Kidney epithelial cell (primary cell): ENCODE data around the gene OSBP2. TPM values are rescaled to one million over a fixed set of nuclear protein-coding genes. Genes with fewer than 3 reads are reported as not detected.

Experiments used
- DNase-seq: peaks from one replicate; pipeline ENCODE4 v3.0.0-alpha.2; 2010; ENCODE audit warnings: low read depth
- H3K27me3 ChIP-seq: 2 replicates; pipeline ENCODE4 v1.6.0; 2011; ENCODE audit warnings: low read length; ENCODE audit not compliant: control insufficient read depth, insufficient read depth
- H3K36me3 ChIP-seq: 2 replicates; pipeline ENCODE4 v1.5.1; 2011; ENCODE audit warnings: low read length; ENCODE audit not compliant: control insufficient read depth, insufficient read depth
- H3K4me3 ChIP-seq: 2 replicates; pipeline ENCODE4 v1.5.1; 2011; ENCODE audit warnings: low read depth, mild to moderate bottlenecking, control low read depth, low read length
- total RNA-seq: library from RNA; depleted of rRNA; stranded (reverse); fragments of >200 nt; gene quantifications from 2 replicates; pipeline ENCODE4 v1.2.3, GENCODE V29; 2015
- TF ChIP-seq, protein P1 (sequence below): IDR thresholded peaks from 2 replicates; pipeline ENCODE4 v1.5.1; 2011; ENCODE audit warnings: mild to moderate bottlenecking, moderate library complexity, low read length, control low read depth, inconsistent platforms; ENCODE audit not compliant: insufficient read depth, poor library complexity, severe bottlenecking

Gene OSBP2
- total RNA-seq, 1 donor from 2014 or later, result 5.0 TPM

- Histone ChIP-seq H3K36me3 (no peaks in the 10 kb centered on the region), H3K27me3 (no peaks in the 10 kb centered on the region), H3K4me3 (no peak overlapping the region)
- TF ChIP-seq, protein P1, sequence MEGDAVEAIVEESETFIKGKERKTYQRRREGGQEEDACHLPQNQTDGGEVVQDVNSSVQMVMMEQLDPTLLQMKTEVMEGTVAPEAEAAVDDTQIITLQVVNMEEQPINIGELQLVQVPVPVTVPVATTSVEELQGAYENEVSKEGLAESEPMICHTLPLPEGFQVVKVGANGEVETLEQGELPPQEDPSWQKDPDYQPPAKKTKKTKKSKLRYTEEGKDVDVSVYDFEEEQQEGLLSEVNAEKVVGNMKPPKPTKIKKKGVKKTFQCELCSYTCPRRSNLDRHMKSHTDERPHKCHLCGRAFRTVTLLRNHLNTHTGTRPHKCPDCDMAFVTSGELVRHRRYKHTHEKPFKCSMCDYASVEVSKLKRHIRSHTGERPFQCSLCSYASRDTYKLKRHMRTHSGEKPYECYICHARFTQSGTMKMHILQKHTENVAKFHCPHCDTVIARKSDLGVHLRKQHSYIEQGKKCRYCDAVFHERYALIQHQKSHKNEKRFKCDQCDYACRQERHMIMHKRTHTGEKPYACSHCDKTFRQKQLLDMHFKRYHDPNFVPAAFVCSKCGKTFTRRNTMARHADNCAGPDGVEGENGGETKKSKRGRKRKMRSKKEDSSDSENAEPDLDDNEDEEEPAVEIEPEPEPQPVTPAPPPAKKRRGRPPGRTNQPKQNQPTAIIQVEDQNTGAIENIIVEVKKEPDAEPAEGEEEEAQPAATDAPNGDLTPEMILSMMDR, result no peak
- DNase-seq, result no peak
These were observed 208.1 kb downstream of the OSBP2 start for GRCh38 chr22:30902496-30903357.

DNA sequence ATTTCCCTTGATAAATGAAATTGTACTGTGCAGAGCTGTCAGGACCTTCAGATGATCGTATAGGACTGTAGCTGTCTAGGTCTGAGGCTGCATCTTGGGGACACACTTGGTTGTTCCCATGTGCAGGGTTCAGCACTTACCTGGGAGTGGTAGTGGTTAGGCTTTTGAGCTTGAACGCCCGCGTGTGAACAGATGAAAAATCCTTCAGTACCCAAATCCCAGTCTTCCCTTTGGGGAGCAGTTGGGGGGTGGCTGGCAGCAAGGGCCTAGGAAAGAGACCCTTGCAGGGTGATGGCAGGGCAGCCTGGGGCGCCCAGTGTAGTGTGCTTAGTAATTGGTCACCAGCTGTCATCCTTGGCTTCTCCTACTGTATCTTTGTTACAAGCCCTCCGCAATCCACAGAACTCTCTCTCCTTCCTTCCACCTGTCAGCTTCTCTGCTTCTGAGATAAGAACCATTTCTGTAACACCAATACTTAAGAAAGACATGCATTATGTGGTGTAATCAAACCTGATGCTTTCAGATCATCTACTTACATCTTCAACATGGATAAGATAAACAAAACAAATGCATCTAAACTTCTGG is 209.3 kb downstream of the OSBP2 start:
- DNase-seq, result no peak
- H3K36me3 ChIP-seq, result no peaks in the 10 kb centered on the region
- no peak overlapping the region for H3K4me3 ChIP-seq
- TF ChIP-seq, protein P1, result no peak
- no peaks in the 10 kb centered on the region for H3K27me3 ChIP-seq

DNA sequence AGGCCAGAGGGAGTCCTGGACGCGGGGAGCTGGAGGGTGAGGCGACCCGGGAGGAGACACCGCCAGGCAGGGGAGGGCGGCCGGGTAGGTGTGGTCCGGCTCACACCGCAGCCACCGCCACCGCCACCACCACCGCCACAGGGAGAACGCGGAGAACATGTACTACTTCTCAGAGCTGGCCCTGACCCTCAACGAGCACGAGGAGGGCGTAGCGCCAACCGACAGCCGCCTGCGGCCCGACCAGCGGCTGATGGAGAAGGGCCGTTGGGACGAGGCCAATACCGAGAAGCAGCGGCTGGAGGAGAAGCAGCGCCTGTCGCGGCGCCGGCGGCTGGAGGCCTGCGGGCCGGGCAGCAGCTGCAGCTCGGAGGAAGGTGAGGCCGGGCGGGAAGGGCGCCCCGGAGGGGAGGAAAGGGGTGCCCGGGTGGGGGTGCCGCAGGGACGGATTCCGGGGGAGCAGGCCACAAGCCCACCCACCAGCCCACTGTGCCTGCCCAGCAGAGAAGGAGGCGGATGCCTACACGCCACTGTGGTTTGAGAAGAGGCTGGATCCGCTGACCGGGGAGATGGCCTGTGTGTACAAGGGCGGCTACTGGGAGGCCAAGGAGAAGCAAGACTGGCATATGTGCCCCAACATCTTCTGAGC is 211.1 kb downstream of the OSBP2 start:
- Histone ChIP-seq H3K36me3 (no peaks in the 10 kb centered on the region), H3K4me3 (no peak overlapping the region), H3K27me3 (no peaks in the 10 kb centered on the region)
- TF ChIP-seq, protein P1, result no peak
- DNase-seq, result no peak

DNA sequence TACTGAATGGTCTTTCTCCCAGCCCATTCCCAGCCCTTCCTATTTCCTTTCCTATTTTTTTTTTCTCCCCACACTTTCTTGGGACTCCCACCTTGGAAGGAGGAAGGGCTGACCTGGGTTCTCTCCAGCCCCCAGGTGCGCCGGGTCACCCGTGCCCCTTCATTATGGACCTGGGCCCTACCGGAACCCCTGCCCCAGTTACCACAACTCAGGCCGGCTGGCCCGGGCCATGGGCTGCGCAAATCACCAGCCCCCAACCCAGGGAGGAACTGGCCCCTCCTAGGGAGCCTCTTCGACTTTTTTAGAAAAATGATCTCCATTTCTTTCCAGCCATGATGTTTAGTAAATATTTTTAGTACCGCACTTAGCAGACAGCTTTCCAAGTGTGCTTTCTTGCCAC is 211.7 kb downstream of the OSBP2 start:
- Histone ChIP-seq H3K36me3 (no peaks in the 10 kb centered on the region), H3K4me3 (no peak overlapping the region), H3K27me3 (no peaks in the 10 kb centered on the region)
- DNase-seq, result no peak
- TF ChIP-seq, protein P1, result no peak

GRCh38 chr22:30906946-30907345 is 212.3 kb downstream of the OSBP2 start:
- TF ChIP-seq, protein P1, result no peak
- no peaks in the 10 kb centered on the region for H3K27me3 ChIP-seq
- H3K4me3 ChIP-seq, result no peak overlapping the region
- no peak for DNase-seq
- no peaks in the 10 kb centered on the region for H3K36me3 ChIP-seq
